Measurements from ENCODE around the gene PRRC2A.

The PRRC2A gene

GRCh38 chr6:31665501-31666336 lies 45.2 kb downstream of the PRRC2A start, which contains the start of gene CSNK2B:
Gene CSNK2B (plus strand): TSS chr6:31666080. CDS start chr6:31666832, 752 bp downstream.
- peak; percentile 97 to 98 (median 98) for DNase-seq (ENCODE audit: low read depth in 3 of 3)

GRCh38 chr6:31666337-31666965 lies 45.9 kb downstream of the PRRC2A start:
- DNase-seq (ENCODE audit: low read depth in 3 of 3) = no peak

DNA sequence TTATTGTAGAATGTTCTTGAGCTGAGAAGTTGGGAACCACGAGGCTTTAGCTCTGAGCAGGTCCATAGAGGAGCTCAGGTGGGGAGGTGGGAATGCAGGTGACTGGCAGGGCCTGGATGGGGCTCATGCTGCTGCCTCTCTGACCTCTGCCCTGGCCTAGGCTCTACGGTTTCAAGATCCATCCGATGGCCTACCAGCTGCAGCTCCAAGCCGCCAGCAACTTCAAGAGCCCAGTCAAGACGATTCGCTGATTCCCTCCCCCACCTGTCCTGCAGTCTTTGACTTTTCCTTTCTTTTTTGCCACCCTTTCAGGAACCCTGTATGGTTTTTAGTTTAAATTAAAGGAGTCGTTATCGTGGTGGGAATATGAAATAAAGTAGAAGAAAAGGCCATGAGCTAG lies 49.2 kb downstream of the PRRC2A start, which contains the start of gene LY6G5B:
TSS of gene LY6G5B (plus strand) at position 301 of the 400 bp plus-strand sequence. CDS start 975 bp downstream, outside the sequence.
- DNase-seq (ENCODE audit: low read depth in 3 of 3) = no peak

DNA sequence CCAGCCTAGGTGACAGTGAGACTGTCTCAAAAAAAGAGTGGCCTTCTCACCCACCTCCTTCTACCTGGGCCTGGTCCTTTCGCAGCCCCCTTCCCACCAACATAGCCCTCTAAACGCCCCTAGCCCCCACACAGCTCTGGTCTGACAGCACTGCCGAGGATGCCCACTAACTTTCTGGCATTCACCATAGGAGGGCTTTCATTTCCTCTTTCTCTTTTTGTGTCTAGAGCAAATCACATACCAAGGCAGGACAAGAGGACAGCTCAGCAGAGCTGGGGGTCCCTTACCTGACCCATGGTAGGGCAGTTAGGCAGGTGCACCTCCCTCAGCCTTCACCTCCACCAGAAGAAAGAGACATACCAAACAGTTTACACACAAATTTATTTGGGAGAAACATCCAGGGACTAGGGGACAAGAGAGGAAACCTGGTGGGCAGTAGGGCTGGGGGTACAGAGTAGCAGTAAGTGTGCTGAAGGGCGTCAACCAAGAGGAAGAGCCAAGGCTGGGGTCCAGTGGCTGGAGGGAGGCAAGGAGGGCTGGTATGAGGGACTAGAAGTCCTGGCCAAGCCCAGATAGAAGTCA lies 55.9 kb downstream of the PRRC2A start:
- DNase-seq (ENCODE audit: low read depth in 3 of 3) = no peak

DNA sequence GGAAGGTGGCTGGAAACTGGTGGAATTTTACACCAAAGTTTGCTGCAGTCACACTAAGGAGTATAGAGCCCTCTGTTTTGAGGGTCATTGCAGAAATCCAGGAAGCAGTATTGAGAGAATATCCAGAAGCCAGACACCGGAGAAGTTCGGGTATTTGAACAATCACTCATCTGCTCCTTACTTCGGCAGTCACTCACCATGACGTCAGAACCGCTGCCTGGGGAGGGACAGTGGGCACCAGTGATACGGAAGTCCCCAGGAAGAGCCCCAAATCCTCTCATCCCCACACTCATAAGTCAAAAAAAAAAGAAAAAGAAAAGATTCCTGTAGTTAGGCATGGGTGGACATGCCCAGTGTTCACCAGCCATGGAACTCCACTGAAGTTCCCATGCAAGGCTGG lies 56.4 kb downstream of the PRRC2A start:
- DNase-seq (ENCODE audit: low read depth in 3 of 3) = no peak

DNA sequence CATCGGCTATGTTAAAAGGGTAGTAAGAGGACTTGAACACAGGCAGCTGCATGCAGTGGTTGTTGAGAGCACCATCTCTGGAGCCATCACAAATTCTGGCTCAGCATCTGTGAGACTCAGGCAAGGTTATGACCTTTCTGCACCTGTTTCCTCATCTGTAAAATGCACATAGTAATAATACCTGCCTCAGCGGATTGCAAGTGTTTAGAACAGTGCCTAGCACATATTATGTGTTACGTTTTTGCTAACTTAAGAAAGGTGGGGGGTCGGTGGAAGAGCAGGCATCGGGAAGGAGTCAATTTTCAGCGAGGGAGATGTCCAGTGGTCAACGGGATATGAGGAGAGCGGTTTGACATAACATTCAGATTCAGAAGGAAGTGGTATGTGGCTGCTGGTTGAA lies 57.4 kb downstream of the PRRC2A start:
- no peak for DNase-seq (ENCODE audit: low read depth in 3 of 3)

GRCh38 chr6:31680226-31681134 lies 60.0 kb downstream of the PRRC2A start, which contains the start of gene LY6G5C:
Gene LY6G5C (minus strand): TSS chr6:31681067. CDS start chr6:31680373, 694 bp downstream.
- peak in 2 of 3 experiments; percentile 30 to 57 for DNase-seq (ENCODE audit: low read depth in 3 of 3)

DNA sequence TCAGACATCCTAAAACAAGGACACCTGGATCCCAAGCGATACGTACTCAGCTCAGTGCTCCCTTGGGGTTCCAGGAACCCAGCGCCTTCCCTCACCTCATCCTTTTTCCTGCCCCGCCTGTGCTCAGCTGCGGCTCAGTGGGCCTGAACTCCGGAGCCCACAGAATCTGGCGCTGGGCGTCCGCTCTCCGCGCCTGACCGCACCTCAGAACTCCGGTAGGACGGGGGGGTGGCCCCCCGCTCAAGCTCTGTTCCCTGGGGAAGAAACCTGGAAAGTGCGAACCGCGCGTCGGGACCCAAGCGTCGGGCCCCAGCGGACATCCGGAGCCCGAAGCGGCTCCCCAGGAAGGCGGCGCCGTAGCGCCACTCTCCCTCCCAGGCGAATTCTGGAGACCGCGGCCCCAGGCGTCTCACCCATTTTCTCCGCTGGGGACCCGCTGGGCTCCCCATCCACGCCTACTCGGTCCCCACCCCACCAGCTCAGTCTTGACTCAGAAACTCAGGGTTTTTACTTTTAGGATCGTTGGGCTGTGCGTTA lies 60.7 kb downstream of the PRRC2A start:
- DNase-seq (ENCODE audit: low read depth in 3 of 3) = peak in 1 of 3 experiments; percentile 48

- DNase-seq (ENCODE audit: low read depth in 3 of 3) = no peak
Observed at GRCh38 chr6:31683591-31683990, 63.1 kb downstream of the PRRC2A start.

DNA sequence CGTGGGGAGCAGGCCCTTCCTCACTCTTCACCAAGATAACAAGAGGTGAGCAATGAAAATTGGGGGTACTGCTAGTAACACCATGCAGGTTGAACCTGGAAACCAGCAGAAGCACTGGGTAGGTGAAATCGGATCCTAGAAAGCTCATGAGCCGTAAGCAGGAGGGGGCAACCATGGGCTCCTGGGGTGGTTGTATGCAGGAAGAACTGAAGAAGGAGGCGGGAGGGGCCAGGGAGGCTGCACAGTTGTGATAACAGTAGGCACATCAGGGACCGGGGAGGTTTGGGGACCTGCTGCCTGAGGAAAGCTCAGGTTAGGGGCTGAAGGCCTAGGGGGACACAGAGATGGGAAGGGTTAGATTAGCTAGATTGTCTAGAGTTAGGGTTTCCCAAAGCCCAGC lies 66.0 kb downstream of the PRRC2A start:
- DNase-seq (ENCODE audit: low read depth in 3 of 3) = no peak

DNA sequence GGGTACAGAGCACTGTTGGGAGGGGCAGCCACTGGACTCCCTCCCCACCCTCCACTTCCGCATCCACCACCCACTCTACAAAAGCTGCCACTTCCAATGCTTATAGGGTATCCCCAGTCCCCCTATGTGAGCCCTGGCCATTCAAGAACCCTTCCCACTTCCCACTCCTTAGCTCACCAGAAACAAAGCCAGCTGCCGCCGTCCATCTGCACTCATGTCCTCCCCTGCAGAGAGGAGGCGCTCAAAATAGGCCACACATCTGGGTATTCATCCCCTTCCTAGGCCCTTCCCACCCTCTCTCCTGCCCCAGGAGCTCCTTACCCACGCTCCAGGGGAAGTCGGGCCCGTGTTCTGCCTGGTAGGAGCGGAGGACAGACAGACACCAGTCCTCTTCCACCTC lies 66.8 kb downstream of the PRRC2A start:
- no peak for DNase-seq (ENCODE audit: low read depth in 3 of 3)
